IMR-90 (cell line): ENCODE data around the gene FOXI3. TPM values are rescaled to one million over a fixed set of nuclear protein-coding genes. Genes with fewer than 3 reads are reported as not detected.
"Not testable (repeated sequence)": the region's sequence is repeated elsewhere in the genome, so short reads cannot be mapped to it uniquely, and the experiment has no call there.

Experiments
- ATAC-seq: fragments of 200-7000 bp; cut with Tn5 transposase; 2 replicates; pipeline ENCODE4 v1.9.1; 2020; ENCODE audit warnings: low read depth, mild to moderate bottlenecking, moderate library complexity
- BruUV-seq: library from RNA; stranded (reverse); fragments of 400-500 nt; replicated peaks from 2 replicates; lab custom pipeline; 2021; lab: Mats Ljungman, UMichigan
- CTCF ChIA-PET: fragments of 300-600 bp; formaldehyde crosslinking; extraction: SDS; loops from one replicate; lab custom pipeline; 2021; ENCODE audit warnings: antibody characterized with exemption; lab: Yijun Ruan, JAX
- POLR2A ChIA-PET: fragments of 300-600 bp; sonication (Branson Sonifier 250); formaldehyde crosslinking; loops from one replicate; lab custom pipeline; 2022; ENCODE audit warnings: antibody characterized with exemption; ENCODE audit not compliant: unreplicated experiment; lab: Charles Lee
- DNase-seq: peaks from one replicate; pipeline ENCODE4 v3.0.0; 2013
- H2AFZ ChIP-seq: replicated peaks from 2 replicates; pipeline ENCODE3; 2013; ENCODE audit warnings: low read length, mild to moderate bottlenecking; ENCODE audit not compliant: poor library complexity
- H2AK5ac ChIP-seq: 2 replicates; pipeline ENCODE4 v1.6.1; 2013; ENCODE audit warnings: low read depth, low read length, inconsistent platforms
- H2AK9ac ChIP-seq: replicated peaks from 2 replicates; pipeline ENCODE3; 2013; ENCODE audit warnings: mild to moderate bottlenecking, low read depth, low read length, moderate library complexity; ENCODE audit not compliant: poor library complexity
- H2BK120ac ChIP-seq: 2 replicates; pipeline ENCODE4 v1.6.1; 2013; ENCODE audit warnings: low read depth, low read length, inconsistent platforms
- H2BK15ac ChIP-seq: 3 replicates; pipeline ENCODE4 v1.6.1; 2013; ENCODE audit warnings: low read depth, low read length, inconsistent platforms
- H2BK20ac ChIP-seq: 2 replicates; pipeline ENCODE4 v1.6.1; 2013; ENCODE audit warnings: low read depth, mild to moderate bottlenecking, inconsistent platforms, low read length, moderate library complexity
- H2BK5ac ChIP-seq: 2 replicates; pipeline ENCODE4 v1.6.1; 2013; ENCODE audit warnings: mild to moderate bottlenecking, low read depth, low read length, inconsistent platforms; ENCODE audit not compliant: poor library complexity, severe bottlenecking
- H3K14ac ChIP-seq: replicated peaks from 2 replicates; pipeline ENCODE4 v1.6.1; 2013; ENCODE audit warnings: low read depth, low read length, inconsistent platforms
- H3K18ac ChIP-seq: 2 replicates; pipeline ENCODE4 v1.6.1; 2013; ENCODE audit warnings: low read depth, low read length, control low read depth
- H3K23ac ChIP-seq: 2 replicates; pipeline ENCODE4 v1.6.1; 2013; ENCODE audit warnings: low read depth, low read length, inconsistent platforms
- H3K27ac ChIP-seq: 2 replicates; pipeline ENCODE4 v1.5.1; 2013; ENCODE audit warnings: mild to moderate bottlenecking, control low read depth, low read length; ENCODE audit not compliant: insufficient read depth
- H3K27me3 ChIP-seq: 2 replicates; pipeline ENCODE4 v1.6.1; 2013; ENCODE audit warnings: low read length; ENCODE audit not compliant: control insufficient read depth, insufficient read depth
- H3K36me3 ChIP-seq: 2 replicates; pipeline ENCODE4 v1.6.1; 2013; ENCODE audit warnings: low read length, mixed read lengths; ENCODE audit not compliant: control insufficient read depth, insufficient read depth
- H3K4ac ChIP-seq: 2 replicates; pipeline ENCODE4 v1.6.1; 2013; ENCODE audit warnings: low read depth, low read length, inconsistent platforms
- H3K4me1 ChIP-seq: 2 replicates; pipeline ENCODE4 v1.6.1; 2013; ENCODE audit warnings: low read length, mixed read lengths; ENCODE audit not compliant: control insufficient read depth, insufficient read depth
- H3K4me2 ChIP-seq: 2 replicates; pipeline ENCODE4 v1.6.1; 2013; ENCODE audit warnings: low read depth, mild to moderate bottlenecking, control low read depth, low read length, moderate library complexity
- H3K4me3 ChIP-seq: 2 replicates; pipeline ENCODE4 v1.5.1; 2013; ENCODE audit warnings: low read depth, mild to moderate bottlenecking, control low read depth, low read length, moderate library complexity; ENCODE audit not compliant: insufficient read depth
- H3K56ac ChIP-seq: 2 replicates; pipeline ENCODE4 v1.6.1; 2013; ENCODE audit warnings: low read length, inconsistent platforms; ENCODE audit not compliant: insufficient read depth; ENCODE audit errors: extremely low read depth
- H3K79me1 ChIP-seq, 2 experiments: 2 replicates each; pipeline ENCODE4 v1.6.1; 2013; ENCODE audit warnings: low read length in 2 of 2, inconsistent platforms in 1 of 2, low read depth in 1 of 2
- H3K9ac ChIP-seq: 2 replicates; pipeline ENCODE4 v1.6.1; 2013; ENCODE audit warnings: low read depth, low read length, control low read depth
- H3K9me1 ChIP-seq: 2 replicates; pipeline ENCODE4 v1.6.1; 2013; ENCODE audit warnings: low read length, inconsistent platforms; ENCODE audit not compliant: insufficient read depth
- H3K9me3 ChIP-seq: 2 replicates; pipeline ENCODE4 v1.6.1; 2013; ENCODE audit warnings: low read length; ENCODE audit not compliant: control insufficient read depth, insufficient read depth
- H4K20me1 ChIP-seq: 2 replicates; pipeline ENCODE4 v1.6.1; 2013; ENCODE audit warnings: low read length, inconsistent platforms; ENCODE audit not compliant: insufficient read depth
- H4K5ac ChIP-seq: 2 replicates; pipeline ENCODE4 v1.6.1; 2013; ENCODE audit warnings: mild to moderate bottlenecking, low read depth, low read length, control low read depth
- H4K8ac ChIP-seq, 2 experiments: 2 replicates each; pipeline ENCODE4 v1.6.1; 2013; ENCODE audit warnings: low read depth in 2 of 2, low read length in 2 of 2, control low read depth in 1 of 2, inconsistent platforms in 1 of 2
- H4K91ac ChIP-seq: 2 replicates; pipeline ENCODE4 v1.6.1; 2013; ENCODE audit warnings: low read depth, low read length, inconsistent platforms; ENCODE audit not compliant: insufficient read depth
- WGBS, 2 experiments: methylation state at CpG; one replicate each; pipeline versions ENCODE4 v1.1.5 to v1.1.7; 2013; ENCODE audit warnings: missing lambda C conversion rate in 2 of 2; ENCODE audit not compliant: insufficient read length in 1 of 2; ENCODE audit errors: extremely low coverage in 2 of 2; 5-methylcytosine and 5-hydroxymethylcytosine counted together
- dilution Hi-C: fragments of 300-500 bp; cut with HindIII; formaldehyde crosslinking; loops from one replicate; pipeline ENCODE4 v1.14.3; 2018; ENCODE audit warnings: low sequenced_read_pairs; ENCODE audit not compliant: unreplicated experiment
- in situ Hi-C: fragments of 300-500 bp; cut with MboI; formaldehyde crosslinking; loops from 3 replicates; pipeline ENCODE4 v1.14.3; 2019; ENCODE audit warnings: low sequenced_read_pairs, inconsistent platforms, mixed read lengths
- intact Hi-C: fragments of 100-400 bp; cut with micrococcal nuclease; formaldehyde crosslinking; loops from 2 replicates; pipeline ENCODE4 v1.10.0; 2022
- polyA plus RNA-seq, 3 experiments: library from polyadenylated mRNA; depleted of rRNA; stranded (reverse); fragments of >200 nt; gene quantifications; 2 replicates each; pipeline ENCODE4 v1.2.3, GENCODE V29; 2012; ENCODE audit warnings: low replicate concordance in 1 of 3
- total RNA-seq: library from RNA; depleted of rRNA; stranded (reverse); fragments of >200 nt; gene quantifications from 2 replicates; pipeline ENCODE4 v1.2.3, GENCODE V29; 2012

FOXI3 gene
- total and polyA plus RNA-seq, 2 of the 4 experiments (the other 2 are of a cell fraction): not detected

DNA sequence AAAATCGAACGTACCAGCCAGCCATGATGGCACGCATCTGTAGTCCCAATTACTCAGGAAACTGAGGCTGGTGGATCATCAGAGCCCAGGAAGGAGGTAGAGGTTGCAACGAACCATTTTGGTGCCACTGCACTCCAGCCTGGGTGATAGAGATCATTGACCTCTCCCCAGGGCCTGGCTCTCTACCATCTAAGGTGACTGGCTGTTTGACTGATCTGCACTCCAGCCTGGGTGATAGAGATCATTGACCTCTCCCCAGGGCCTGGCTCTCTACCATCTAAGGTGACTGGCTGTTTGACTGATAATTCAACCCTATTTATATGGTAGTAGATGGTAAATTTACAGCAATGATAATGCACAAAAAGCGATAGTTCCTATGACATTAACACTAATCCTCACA lies 43.6 kb downstream of the FOXI3 start:
- intact Hi-C loops: not testable (repeated sequence)

More for the DNA sequence above, 43.6 kb downstream of the FOXI3 start:
- H4K8ac ChIP-seq, H3K9me1 ChIP-seq, H2BK20ac ChIP-seq, DNase-seq, H3K4me3 ChIP-seq, H3K79me1 ChIP-seq, H4K91ac ChIP-seq, H2AK5ac ChIP-seq, H2AK9ac ChIP-seq, dilution Hi-C loops, H3K27ac ChIP-seq, CTCF ChIA-PET, H3K4me1 ChIP-seq, H2BK120ac ChIP-seq, ATAC-seq, H3K4ac ChIP-seq, H4K20me1 ChIP-seq, H2BK5ac ChIP-seq, BruUV-seq, H3K9me3 ChIP-seq, H3K56ac ChIP-seq, H2BK15ac ChIP-seq, H3K23ac ChIP-seq, in situ Hi-C loops, H3K9ac ChIP-seq, POLR2A ChIA-PET, H3K14ac ChIP-seq, H3K27me3 ChIP-seq, H4K5ac ChIP-seq, H3K4me2 ChIP-seq, H3K36me3 ChIP-seq, H2AFZ ChIP-seq, H3K18ac ChIP-seq: not testable (repeated sequence)
- no CpG with 5 or more reads among the region's 5 CpGs for WGBS, 2 experiments
